ENCODE data around the gene IQSEC3.

DNA sequence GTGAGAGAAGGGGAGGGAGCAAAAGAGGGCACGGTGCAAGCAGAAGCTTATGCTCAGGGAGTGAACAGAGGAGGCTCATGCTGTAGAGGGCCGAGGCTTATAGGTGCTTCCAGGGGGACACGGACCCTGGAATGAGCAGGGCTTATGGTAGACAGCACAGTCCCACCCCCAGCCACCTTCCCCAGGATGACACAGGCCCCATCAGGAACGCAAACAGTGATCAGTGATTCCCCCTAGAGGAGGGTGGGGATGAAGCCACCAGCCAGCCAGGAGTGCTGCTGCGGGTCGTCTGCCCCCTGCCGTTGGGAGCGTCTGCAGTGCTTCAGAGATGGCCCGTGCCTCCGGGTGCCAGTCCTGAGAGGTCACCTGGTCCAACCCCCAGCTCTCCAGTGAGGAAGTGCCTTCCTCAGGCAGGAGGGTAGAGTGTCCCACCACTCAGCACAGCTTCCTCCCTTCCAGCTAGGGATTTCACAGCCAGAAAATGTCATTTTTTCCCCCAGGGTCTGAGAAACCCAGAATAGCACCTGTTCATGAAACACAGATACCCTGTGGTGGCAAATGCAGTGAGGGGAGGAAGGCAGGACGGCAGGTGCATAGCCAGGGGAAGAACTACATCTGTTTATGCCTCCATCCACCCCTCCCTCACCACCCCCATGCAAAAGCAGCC, 86.6 kb downstream of the IQSEC3 start:
- TF ChIP-seq, protein P1, sequence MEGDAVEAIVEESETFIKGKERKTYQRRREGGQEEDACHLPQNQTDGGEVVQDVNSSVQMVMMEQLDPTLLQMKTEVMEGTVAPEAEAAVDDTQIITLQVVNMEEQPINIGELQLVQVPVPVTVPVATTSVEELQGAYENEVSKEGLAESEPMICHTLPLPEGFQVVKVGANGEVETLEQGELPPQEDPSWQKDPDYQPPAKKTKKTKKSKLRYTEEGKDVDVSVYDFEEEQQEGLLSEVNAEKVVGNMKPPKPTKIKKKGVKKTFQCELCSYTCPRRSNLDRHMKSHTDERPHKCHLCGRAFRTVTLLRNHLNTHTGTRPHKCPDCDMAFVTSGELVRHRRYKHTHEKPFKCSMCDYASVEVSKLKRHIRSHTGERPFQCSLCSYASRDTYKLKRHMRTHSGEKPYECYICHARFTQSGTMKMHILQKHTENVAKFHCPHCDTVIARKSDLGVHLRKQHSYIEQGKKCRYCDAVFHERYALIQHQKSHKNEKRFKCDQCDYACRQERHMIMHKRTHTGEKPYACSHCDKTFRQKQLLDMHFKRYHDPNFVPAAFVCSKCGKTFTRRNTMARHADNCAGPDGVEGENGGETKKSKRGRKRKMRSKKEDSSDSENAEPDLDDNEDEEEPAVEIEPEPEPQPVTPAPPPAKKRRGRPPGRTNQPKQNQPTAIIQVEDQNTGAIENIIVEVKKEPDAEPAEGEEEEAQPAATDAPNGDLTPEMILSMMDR (conservative IDR thresholded peaks at IDR 0.05) = peak; percentile 84
- no peak for TF ChIP-seq ZFX (IDR thresholded peaks at IDR 0.05)
